B cell (primary cell): Measurements from ENCODE around the gene INPP4A.

Experiments used
- CTCF ChIP-seq: fragments of 200-600 bp; IDR thresholded peaks from one replicate; pipeline ENCODE4 v1.8.0; 2022; ENCODE audit warnings: antibody characterized with exemption, mild to moderate bottlenecking
- EZH2 ChIP-seq: IDR thresholded peaks from 2 replicates; pipeline ENCODE4 v1.6.1; 2012; ENCODE audit warnings: borderline replicate concordance, low read depth, mild to moderate bottlenecking, moderate library complexity, low read length; ENCODE audit not compliant: insufficient read depth, poor library complexity, severe bottlenecking

GRCh38 chr2:98472132-98472650, 27.5 kb downstream of the INPP4A start:
- TF ChIP-seq CTCF (no peak), EZH2 (no peak)
